Measurements from ENCODE around the gene ERC1.
"Not testable (repeated sequence)": the region's sequence is repeated elsewhere in the genome, so short reads cannot be mapped to it uniquely, and the experiment has no call there.

The ERC1 gene

GRCh38 chr12:989051-989450 lies 2.0 kb upstream of the ERC1 start:
- no peak for DNase-seq

- DNase-seq: peak; percentile 60
Observed at GRCh38 chr12:989751-990660, 1.0 kb upstream of the ERC1 start.

- no peak for DNase-seq
Observed at GRCh38 chr12:991350-992333, 619 bp downstream of the ERC1 start.

- DNase-seq: no peak
Observed at GRCh38 chr12:992647-993046, 1.6 kb downstream of the ERC1 start.

- no peak for DNase-seq
Observed at GRCh38 chr12:996881-997280, 5.9 kb downstream of the ERC1 start.

- no peak for DNase-seq
Observed at GRCh38 chr12:997505-997904, 6.5 kb downstream of the ERC1 start.

GRCh38 chr12:998020-998874 lies 7.2 kb downstream of the ERC1 start:
- DNase-seq: no peak

GRCh38 chr12:999736-1000135 lies 8.7 kb downstream of the ERC1 start:
- DNase-seq: not testable (repeated sequence)

- no peak for DNase-seq
Observed at GRCh38 chr12:1001507-1001906, 10.5 kb downstream of the ERC1 start.

- no peak for DNase-seq
Observed at GRCh38 chr12:1003600-1004271, 12.7 kb downstream of the ERC1 start.

GRCh38 chr12:1006255-1006654 lies 15.2 kb downstream of the ERC1 start:
- no peak for DNase-seq

GRCh38 chr12:1007276-1007675 lies 16.3 kb downstream of the ERC1 start:
- DNase-seq: no peak

- DNase-seq: no peak
Observed at GRCh38 chr12:1007994-1008393, 17.0 kb downstream of the ERC1 start.

- no peak for DNase-seq
Observed at GRCh38 chr12:1011091-1011490, 20.1 kb downstream of the ERC1 start.

- no peak for DNase-seq
Observed at GRCh38 chr12:1013618-1014489, 22.8 kb downstream of the ERC1 start.

- no peak for DNase-seq
Observed at GRCh38 chr12:1019283-1019682, 28.3 kb downstream of the ERC1 start.

- DNase-seq: no peak
Observed at GRCh38 chr12:1020389-1020788, 29.4 kb downstream of the ERC1 start.

- no peak for DNase-seq
Observed at GRCh38 chr12:1022032-1022970, 31.3 kb downstream of the ERC1 start.

- no peak for DNase-seq
Observed at GRCh38 chr12:1030779-1031178, 39.8 kb downstream of the ERC1 start.

- no peak for DNase-seq
Observed at GRCh38 chr12:1034243-1034642, 43.2 kb downstream of the ERC1 start.
